Measurements from ENCODE around the gene HAT1.

- TF ChIP-seq POLR2A (IDR thresholded peaks at IDR 0.05) (no peak), CTCF (IDR thresholded peaks at IDR 0.05) (no peak)
Measured at GRCh38 chr2:171939058-171939742, 16.9 kb downstream of the HAT1 start.

Measured in thyroid gland (tissue), 4 donors.